Forelimb muscle (tissue), 1 donor: ENCODE data around the gene NPC1L1. TPM values are rescaled to one million over a fixed set of nuclear protein-coding genes. Genes with fewer than 3 reads are reported as not detected.

Experiments
- DNase-seq: peaks from one replicate; pipeline ENCODE4 v3.0.0-alpha.2; 2013; ENCODE audit warnings: low read depth
- polyA plus RNA-seq: library from polyadenylated mRNA; unstranded; fragments of 120-200 nt; gene quantifications from one replicate; pipeline ENCODE4 v1.2.1, GENCODE V29; 2013; ENCODE audit not compliant: insufficient read length

The NPC1L1 gene, protein sequence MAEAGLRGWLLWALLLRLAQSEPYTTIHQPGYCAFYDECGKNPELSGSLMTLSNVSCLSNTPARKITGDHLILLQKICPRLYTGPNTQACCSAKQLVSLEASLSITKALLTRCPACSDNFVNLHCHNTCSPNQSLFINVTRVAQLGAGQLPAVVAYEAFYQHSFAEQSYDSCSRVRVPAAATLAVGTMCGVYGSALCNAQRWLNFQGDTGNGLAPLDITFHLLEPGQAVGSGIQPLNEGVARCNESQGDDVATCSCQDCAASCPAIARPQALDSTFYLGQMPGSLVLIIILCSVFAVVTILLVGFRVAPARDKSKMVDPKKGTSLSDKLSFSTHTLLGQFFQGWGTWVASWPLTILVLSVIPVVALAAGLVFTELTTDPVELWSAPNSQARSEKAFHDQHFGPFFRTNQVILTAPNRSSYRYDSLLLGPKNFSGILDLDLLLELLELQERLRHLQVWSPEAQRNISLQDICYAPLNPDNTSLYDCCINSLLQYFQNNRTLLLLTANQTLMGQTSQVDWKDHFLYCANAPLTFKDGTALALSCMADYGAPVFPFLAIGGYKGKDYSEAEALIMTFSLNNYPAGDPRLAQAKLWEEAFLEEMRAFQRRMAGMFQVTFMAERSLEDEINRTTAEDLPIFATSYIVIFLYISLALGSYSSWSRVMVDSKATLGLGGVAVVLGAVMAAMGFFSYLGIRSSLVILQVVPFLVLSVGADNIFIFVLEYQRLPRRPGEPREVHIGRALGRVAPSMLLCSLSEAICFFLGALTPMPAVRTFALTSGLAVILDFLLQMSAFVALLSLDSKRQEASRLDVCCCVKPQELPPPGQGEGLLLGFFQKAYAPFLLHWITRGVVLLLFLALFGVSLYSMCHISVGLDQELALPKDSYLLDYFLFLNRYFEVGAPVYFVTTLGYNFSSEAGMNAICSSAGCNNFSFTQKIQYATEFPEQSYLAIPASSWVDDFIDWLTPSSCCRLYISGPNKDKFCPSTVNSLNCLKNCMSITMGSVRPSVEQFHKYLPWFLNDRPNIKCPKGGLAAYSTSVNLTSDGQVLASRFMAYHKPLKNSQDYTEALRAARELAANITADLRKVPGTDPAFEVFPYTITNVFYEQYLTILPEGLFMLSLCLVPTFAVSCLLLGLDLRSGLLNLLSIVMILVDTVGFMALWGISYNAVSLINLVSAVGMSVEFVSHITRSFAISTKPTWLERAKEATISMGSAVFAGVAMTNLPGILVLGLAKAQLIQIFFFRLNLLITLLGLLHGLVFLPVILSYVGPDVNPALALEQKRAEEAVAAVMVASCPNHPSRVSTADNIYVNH (N-terminal part only)
- 0.04 TPM for polyA plus RNA-seq

DNA sequence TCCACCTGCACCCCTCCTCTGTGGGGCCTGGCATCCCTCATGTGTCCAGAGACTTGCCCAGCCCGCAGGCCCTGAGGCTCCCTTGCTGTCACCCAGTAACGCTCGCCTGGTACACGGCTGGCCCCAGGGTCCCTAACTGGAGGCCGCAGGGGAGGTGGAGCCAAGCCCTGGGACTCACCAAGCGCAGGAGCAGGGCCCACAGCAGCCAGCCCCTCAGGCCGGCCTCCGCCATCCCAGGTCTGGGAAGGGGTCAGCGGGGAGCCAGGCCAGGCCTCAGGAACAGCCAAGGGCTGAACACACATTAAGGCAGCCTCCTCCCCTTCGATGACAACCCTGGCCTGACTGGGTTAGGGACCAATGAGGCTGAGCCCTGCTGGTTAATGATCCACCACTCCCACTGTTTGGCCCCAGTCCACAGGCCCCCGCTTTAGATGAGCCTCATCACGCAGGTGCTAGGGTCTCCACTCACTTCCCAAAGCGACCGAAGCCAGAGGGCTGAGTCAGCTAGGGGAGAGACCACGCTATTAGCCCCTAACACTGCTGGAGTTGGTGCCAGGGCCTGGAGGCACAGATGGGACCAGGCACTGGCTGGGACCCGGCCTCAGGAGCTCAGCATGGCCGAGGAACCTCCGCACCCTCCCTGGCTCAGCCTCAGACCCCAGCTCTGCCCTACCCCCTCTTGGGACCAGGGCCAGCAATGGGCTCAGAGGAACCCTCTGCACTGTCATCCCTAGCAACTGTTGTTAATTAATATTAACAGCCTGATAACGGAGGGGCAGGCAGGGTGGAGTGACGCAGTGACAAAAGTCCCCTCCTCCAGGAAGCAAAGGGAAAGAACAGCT lies at the start of gene NPC1L1:
NPC1L1 (minus strand) TSS at position 303 of the 842 bp plus-strand sequence; CDS start at position 232, 71 bp downstream.
- no peak for DNase-seq

DNA sequence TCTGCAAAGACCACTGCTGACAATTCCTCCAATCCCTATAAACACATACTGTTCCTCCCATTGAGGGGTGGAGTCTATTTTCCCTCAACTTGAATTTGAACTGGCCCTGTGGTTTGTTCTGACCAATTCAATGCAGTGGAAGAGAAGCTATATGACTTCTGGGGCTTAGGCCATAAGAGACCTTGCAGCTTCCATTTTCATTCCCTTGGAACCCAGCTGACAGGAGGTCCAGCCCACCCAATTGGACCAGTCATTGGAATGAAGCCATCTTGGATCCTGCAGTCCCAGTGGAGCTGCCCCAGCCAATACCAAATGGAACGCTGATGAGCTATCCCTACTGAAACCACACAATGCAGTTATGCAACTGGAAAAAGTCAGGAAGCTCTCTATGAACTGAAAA lies 49.8 kb upstream of the NPC1L1 start:
- DNase-seq, result no peak

DNA sequence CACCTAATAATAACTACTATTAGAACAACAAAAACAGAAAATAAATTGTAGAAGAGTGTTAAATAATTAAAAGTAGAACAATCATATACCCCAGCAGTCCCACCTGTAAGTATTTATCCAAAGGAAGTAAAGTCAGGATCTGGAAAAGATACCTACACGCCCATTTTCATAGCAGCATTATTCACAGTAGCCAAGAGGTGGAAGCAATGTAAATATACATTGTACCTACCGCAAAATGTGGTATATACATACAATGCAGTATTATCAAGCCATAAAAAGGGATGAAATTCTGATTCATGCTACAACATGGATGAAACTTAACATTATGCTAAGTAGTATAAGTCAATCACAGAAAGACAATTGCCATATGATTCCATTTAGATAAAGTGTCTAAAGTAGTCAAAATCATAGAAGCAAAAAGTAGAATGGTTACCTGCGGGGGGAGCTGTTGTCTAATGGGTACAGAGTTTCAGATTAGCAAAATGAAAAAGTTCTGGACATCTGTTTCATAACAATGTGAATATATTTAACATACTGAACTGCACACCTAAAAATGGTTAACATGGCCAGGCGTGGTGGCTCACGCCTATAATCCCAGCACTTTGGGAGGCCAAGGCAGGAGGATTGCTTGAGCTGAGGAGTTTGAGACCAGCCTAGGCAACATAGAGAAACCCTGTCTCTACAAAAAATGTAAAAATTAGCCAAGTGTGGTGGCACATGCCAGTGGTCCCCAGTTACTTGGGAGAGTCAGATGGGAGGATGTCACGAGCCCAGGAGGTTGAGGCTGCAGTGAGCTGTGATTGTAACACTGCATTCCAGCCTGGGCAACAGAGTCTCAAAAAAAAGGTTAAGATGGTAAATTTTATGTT lies 46.9 kb upstream of the NPC1L1 start:
- peak; percentile 43 for DNase-seq

DNA sequence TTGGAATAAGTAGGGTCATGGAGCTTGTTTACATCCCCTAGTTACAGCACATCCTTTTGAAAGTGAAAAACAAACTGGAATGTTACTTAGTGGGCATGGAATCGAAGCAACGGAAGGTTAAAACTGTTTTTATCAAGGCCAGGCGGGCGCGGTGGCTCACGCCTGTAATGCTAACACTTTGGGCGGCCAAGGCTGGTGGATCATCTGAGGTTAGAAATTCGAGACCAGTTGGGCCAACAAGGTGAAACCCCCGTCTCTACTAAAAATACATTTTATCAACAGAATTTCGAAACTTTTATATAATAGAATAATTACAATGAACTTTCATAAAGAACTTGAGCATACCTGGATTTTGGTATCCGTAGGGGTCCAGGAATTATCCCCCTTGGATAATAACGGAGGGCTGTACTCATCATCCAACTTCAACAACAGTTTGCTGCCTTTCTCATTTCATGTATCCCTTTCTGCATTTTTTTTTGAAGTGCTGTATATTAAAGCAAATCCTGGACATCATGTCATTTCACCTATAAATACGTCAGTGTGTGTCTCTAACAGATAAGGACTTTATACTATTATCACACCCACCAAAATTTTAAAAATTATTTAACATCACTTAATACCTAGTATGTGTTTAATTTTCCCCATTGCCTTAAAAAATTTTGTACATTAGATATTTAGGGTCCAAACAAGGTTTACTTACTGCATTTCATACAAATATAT lies 42.2 kb upstream of the NPC1L1 start:
- DNase-seq, result no peak

DNA sequence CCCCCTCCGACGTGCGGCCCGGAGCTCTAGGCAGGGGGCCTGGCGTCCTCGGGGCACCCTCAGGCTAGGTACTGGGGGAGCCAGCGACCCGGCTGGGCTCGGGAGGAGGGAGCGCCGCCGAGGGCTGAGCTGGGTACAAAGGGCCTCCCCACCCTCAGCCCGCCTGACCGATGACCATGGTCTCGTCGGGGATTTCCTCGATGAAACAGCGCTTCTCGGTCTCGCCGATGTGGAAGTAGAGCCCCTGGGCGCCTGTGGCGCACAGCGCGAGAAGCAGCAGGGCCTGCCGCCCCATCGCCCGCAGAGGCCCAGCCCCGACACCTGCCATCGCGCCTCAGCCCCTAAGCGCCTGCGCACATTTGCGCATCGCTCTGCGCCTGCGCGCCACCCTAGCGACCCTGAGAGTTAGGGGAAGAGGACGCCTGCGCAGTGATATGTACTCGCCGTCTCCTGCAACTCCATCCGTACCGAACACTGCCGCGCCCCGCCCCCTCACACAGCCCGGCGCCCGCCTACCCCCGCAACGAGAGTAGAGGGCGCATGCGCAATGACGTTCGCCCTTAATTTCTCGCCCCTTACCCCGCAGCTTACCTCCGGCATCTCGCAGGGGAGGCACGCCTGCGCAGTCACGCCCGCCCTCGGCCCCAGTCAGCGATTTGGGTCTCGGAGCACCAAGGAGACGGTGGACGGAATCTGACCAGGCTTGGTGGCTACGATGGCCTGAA lies 40.9 kb upstream of the NPC1L1 start, which contains the start of gene TMED4:
TMED4 (minus strand) TSS at position 353 of the 725 bp plus-strand sequence; CDS start at position 328, 25 bp downstream.
- DNase-seq, result peak; percentile 98

DNA sequence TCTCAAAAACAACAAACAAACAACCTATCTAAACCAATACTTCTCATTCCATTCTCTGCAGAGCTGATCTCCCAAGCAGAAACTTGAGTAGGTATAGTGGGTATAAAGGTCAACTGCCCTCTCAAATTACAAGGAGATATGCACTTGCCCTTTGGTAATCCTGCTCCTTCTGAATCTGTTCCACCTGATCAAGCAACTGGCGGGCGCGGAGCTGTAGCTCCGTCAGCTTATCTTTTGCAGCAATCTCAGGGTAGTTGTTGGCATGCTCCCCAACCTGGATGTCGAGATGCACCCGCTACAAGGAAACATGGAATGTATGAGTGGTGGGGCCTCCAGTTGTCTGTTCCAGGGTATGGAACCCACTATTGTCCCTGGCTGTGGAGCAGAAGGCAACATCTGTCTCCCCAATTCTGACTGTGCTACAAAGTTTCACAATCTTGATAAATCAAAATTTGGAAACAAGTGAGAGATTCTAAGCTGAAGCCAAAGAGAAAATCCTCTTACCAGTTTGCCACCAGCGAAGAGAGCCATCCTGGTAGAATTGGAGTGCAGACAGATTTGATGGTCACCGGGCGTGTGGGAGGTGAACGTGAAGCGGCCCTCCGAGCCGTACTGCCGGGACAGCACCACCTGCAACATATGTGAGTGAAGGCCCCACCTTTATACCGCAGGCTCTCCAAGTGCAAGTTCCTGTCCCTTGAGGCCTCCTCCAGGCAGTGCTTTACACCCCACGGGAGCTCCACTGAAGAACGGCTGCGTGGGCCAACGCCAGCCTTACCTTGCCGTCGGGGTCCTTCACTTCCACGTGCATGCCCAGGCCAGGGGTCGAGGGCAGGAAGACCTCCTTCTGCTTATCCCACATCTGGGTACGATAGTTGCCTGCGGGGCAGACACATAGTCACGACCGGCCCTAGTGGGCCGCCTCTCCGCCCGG lies 40.1 kb upstream of the NPC1L1 start:
- no peak for DNase-seq

DNA sequence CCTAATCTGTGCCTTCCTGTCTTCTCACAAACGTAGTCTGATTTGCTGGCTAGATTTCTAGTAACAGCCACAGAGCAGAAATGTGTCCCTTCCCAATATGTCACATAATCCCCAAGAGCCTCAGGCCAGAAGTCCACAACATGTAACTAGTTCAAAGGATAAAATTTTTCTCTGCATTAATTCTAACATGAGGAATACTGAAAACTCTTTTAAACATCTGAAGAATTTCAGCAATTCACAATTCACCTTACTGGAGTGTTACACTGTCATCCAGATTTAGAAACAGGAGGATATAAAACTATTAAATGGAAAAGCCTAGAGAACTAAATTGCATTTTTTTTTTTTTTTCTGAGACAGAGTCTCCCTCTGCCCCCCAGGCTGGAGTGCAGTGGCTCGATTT lies 35.1 kb upstream of the NPC1L1 start:
- DNase-seq, result no peak

DNA sequence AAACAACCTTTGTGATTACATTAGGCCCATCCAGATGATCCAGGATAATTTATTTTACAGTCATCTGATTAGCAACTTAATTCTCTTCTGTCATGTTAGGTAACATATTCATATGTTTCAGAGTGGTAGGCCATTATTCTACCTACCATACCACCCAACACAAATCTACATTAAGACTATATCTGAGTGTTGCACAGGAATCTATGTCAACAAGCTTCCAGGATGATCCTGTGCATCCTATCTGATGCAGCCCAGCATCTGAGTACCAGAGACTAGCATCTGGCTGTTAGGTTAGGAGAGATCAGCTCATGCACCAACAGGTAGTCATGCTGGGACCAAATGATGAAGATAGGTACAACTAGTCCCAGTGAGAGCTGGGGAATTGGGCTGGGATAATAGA lies 33.9 kb upstream of the NPC1L1 start:
- DNase-seq, result no peak

DNA sequence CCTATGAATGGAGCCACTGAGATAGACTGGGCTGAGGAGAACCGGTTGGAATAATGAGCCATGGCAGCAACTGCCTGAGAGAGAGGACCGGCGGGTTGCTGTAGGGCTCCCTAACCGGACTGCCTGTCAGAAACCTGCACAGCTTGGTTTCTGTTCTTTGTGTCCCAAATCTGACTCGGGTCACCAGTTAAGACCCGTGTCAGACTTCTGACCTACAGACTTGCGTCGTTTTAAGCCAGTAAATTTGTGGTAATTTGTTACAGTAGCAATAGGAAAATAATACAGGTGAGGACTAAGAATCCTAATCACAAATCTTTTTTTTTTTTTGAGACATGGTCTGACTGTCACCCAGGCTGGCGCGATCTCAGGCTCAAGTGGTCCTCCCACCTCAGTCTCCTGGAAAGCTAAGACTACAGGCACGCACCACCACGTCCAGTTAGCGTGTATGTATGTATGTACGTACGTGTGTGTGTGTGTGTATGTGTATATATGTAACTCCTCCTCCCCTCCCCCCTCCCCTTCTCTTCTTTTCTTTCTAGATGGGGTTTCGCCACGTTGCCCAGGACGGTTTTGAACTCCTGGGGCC lies 33.2 kb upstream of the NPC1L1 start:
- no peak for DNase-seq

DNA sequence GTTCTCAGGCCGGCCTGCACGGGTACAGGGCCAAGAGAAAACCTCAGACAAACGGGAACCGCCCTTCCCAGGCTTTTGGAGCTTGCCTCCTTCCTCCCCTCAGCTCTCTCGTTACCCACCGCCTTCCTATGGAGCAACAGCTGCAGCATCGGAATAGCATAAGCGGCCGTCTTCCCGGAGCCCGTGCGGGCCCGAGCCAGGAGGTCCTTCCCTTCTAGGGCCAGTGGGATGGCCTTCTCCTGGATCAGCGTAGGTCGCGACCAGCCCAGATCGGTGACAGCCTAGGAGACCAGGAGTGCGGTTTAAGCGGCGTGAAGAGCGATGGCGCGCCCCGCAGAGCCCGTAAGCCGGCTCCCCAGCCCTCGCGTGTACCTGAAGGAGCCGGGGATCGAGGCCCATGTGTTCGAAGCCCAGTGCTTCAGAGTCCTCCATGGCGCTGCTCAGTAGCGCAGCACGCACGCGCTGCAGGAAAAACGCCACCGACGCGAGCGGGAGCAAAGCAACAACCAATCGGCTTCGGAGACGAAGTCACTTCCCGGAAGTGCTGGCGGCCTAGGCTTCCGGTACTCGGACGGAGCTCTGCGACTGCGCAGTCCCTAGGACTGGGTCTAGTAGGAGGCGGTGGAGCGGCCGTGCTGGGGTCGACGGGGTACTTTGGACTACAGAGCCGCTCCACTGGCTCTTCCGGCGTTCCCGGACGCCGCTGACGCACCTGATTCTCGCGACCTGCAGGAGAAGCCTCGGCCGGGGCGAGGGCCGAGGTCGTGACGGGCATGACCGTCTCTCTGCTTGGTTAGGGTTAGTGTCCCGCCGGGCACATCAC lies 32.5 kb upstream of the NPC1L1 start, which contains the start of gene DDX56:
DDX56 (minus strand) TSS at position 445 of the 823 bp plus-strand sequence; CDS start at position 432, 13 bp downstream.
- peak; percentile 95 for DNase-seq

DNA sequence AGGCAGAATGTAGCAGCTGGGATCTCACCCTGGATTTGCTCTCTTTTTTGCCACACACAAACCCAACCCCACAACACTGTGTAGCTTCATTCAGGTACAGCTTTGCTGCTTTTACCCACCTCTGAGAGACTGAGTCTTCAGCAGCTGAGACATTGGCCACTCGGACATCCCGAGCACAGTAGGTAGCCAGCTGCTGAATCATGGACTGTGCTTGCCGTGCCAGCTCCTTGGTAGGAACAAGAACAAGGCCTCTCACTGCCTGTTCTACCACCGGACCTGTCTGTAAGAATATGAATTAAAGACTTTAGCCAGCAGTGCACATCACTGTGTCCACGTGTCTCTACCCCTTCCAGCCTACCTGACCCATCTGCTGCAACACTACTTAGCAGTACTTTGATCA lies 31.6 kb upstream of the NPC1L1 start:
- no peak for DNase-seq

DNA sequence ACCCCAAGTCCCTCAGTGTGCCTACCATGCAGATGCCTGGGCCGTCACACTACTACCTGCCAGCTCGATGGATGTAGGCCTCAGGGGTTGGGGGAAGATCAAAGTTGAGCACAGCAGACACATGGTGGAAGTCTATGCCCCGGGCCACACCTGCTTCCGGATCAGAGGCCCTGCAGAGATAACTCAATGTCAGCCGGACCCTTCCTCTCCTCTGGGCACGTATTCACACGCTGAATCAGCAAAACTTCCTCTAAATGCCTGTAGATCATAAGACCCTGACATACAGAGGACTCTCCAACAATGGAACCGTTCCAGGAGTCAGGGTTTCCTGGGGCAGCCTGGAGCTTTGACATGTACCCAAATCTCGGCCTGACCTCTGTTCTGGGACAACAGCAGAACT lies 28.8 kb upstream of the NPC1L1 start:
- DNase-seq, result no peak

DNA sequence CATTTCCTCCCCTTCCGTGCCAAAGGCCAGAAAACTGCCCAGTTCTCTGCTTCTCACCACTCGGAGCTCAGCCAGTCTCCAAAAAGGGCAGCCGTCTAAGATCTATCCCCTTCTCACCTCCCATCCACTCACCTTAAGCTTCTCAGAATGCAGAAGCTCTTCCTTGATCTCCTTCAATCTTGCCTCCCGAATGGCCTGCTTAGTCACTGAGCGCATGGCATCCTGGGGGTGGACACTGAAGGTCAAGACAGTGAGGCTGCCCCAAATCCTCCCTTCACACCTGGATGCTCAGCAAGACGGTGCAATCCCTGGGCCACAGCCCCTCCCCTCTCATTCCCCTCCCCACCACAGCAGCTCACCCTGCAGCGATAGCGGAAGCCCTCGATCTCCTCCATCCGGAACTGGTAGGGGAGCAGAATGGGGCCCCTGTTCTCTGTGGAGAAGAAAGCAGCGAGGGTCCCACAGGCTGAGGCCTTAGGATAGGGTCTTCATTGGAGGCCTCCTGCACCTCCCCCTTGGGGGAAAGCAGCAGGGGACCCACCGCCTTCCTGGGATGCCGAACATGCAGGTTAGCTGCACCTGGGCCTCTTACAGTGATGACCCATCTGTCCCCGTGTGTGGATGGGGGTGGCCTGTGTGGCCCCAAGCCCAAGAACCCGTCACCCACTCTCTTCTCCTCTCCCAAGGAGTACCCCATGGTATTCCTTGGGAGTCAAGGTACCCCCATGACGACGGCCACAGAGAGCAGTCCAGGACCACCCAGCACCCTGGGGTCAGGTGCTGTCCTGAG lies 27.8 kb upstream of the NPC1L1 start:
- DNase-seq, result no peak

DNA sequence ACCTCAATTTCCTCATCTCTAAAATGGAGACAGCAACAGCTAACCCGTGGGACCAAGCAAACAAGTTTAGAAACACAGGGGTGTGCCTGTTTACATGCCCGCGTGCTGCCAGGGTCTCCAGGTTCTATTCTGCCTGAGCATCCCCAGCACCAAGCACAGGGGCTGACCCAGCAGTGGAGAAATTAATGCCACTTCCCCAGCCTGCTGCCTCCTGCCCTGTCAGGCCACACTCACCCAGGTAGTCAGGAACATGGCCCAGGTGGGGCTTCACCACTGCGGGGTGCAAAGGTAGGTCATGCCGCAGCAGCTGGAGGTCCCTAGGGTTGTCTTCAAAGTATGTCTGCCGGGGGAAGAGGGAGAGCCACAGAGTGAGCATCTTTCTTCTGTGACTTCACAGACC lies 26.8 kb upstream of the NPC1L1 start:
- no peak for DNase-seq

DNA sequence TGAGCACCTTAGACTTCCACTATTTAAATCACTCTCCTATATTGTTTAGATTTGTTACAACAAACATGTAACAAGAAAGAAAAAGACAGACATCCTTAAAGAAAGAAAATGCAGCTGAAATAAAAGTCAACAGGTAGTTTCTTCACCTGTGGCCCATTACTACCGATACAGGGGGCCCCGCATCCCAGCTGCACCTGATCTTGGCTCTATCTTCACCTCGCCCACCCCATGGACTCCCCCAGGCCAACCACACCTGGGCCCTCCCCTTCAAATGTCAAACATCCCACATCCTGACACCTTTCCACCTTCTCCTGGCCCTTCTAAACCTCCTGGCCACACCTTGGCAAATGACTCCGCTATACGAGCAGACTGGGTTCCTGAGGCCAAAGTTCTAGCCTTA lies 25.6 kb upstream of the NPC1L1 start:
- no peak for DNase-seq
